Measurements from ENCODE around the gene PSMD8. TPM values are rescaled to one million over a fixed set of nuclear protein-coding genes. Genes with fewer than 3 reads are reported as not detected.
A peak's percentile ranks its signal among the peaks of the same experiment; 100 is the strongest.
"Not testable (repeated sequence)": the region's sequence is repeated elsewhere in the genome, so short reads cannot be mapped to it uniquely, and the experiment has no call there.

PSMD8 gene
- total RNA-seq, 1 donor from 2014 or later, result 162 TPM

GRCh38 chr19:38335949-38336637 lies 38.3 kb upstream of the PSMD8 start:
- no peaks in the 10 kb centered on the region for H3K9me3 Mint-ChIP-seq (ENCODE audit: unreplicated experiment)
- no peaks in the 10 kb centered on the region for H3K27me3 Mint-ChIP-seq (ENCODE audit: unreplicated experiment)
- H3K27ac Mint-ChIP-seq (ENCODE audit: unreplicated experiment), result peak overlapping the region; percentile 99
- peaks cover 2% of the 10 kb centered on the region for H3K36me3 Mint-ChIP-seq (ENCODE audit: unreplicated experiment)
- TF ChIP-seq CTCF (IDR thresholded peaks at IDR 0.05), result no peak
- peak overlapping the region; percentile 97 for H3K4me3 Mint-ChIP-seq (ENCODE audit: unreplicated experiment)
- peaks cover 7% of the 10 kb centered on the region for H3K4me1 Mint-ChIP-seq (ENCODE audit: unreplicated experiment)
- peak; percentile 98 for DNase-seq (ENCODE audit: extremely low spot score, unreplicated experiment)

GRCh38 chr19:38336638-38337359 lies 37.6 kb upstream of the PSMD8 start:
- Mint-ChIP-seq H3K27me3 (ENCODE audit: unreplicated experiment) (no peaks in the 10 kb centered on the region), H3K4me3 (ENCODE audit: unreplicated experiment) (peak overlapping the region; percentile 97), H3K36me3 (ENCODE audit: unreplicated experiment) (peaks cover 2% of the 10 kb centered on the region), H3K4me1 (ENCODE audit: unreplicated experiment) (peaks cover 7% of the 10 kb centered on the region), H3K9me3 (ENCODE audit: unreplicated experiment) (no peaks in the 10 kb centered on the region), H3K27ac (ENCODE audit: unreplicated experiment) (peak overlapping the region; percentile 99)
- peak; percentile 97 for DNase-seq (ENCODE audit: extremely low spot score, unreplicated experiment)
- no peak for TF ChIP-seq CTCF (IDR thresholded peaks at IDR 0.05)

- Mint-ChIP-seq H3K27me3 (ENCODE audit: unreplicated experiment) (no peaks in the 10 kb centered on the region), H3K27ac (ENCODE audit: unreplicated experiment) (no peak overlapping the region), H3K4me3 (ENCODE audit: unreplicated experiment) (peak overlapping the region; percentile 97)
Observed at GRCh38 chr19:38337360-38337653, 37.1 kb upstream of the PSMD8 start.

GRCh38 chr19:38339011-38339410 lies 35.4 kb upstream of the PSMD8 start:
- H3K36me3 Mint-ChIP-seq (ENCODE audit: unreplicated experiment); H3K27me3 Mint-ChIP-seq (ENCODE audit: unreplicated experiment); H3K27ac Mint-ChIP-seq (ENCODE audit: unreplicated experiment); DNase-seq (ENCODE audit: extremely low spot score, unreplicated experiment); H3K9me3 Mint-ChIP-seq (ENCODE audit: unreplicated experiment); H3K4me3 Mint-ChIP-seq (ENCODE audit: unreplicated experiment); H3K4me1 Mint-ChIP-seq (ENCODE audit: unreplicated experiment): not testable (repeated sequence)

More at GRCh38 chr19:38337360-38337653, 37.1 kb upstream of the PSMD8 start:
- no peak for DNase-seq (ENCODE audit: extremely low spot score, unreplicated experiment)
- no peaks in the 10 kb centered on the region for H3K9me3 Mint-ChIP-seq (ENCODE audit: unreplicated experiment)
- TF ChIP-seq CTCF (IDR thresholded peaks at IDR 0.05), result no peak
- H3K4me1 Mint-ChIP-seq (ENCODE audit: unreplicated experiment), result peaks cover 7% of the 10 kb centered on the region
- peaks cover 2% of the 10 kb centered on the region for H3K36me3 Mint-ChIP-seq (ENCODE audit: unreplicated experiment)

- DNase-seq (ENCODE audit: extremely low spot score, unreplicated experiment), result no peak
Observed at GRCh38 chr19:38340927-38341326, 33.4 kb upstream of the PSMD8 start.

More at GRCh38 chr19:38340927-38341326, 33.4 kb upstream of the PSMD8 start:
- Mint-ChIP-seq H3K4me3 (ENCODE audit: unreplicated experiment) (no peak overlapping the region), H3K36me3 (ENCODE audit: unreplicated experiment) (peaks cover 4% of the 10 kb centered on the region), H3K27me3 (ENCODE audit: unreplicated experiment) (no peaks in the 10 kb centered on the region), H3K9me3 (ENCODE audit: unreplicated experiment) (no peaks in the 10 kb centered on the region), H3K4me1 (ENCODE audit: unreplicated experiment) (peaks cover 7% of the 10 kb centered on the region), H3K27ac (ENCODE audit: unreplicated experiment) (no peak overlapping the region)
- no peak for TF ChIP-seq CTCF (IDR thresholded peaks at IDR 0.05)

All from osteocyte (in vitro differentiated cells).